HepG2 (cell line): ENCODE data around the gene ZNF844. TPM values are rescaled to one million over a fixed set of nuclear protein-coding genes. Genes with fewer than 3 reads are reported as not detected.

Experiments
- ATF4 ChIP-seq, 2 experiments: fragments of 450-650 bp in 1 of 2; sonication (generic) in 1 of 2; formaldehyde crosslinking; IDR thresholded peaks; 2 replicates each; pipeline versions ENCODE4 v1.5.0 to v1.8.0; 2020 to 2022; ENCODE audit warnings: mild to moderate bottlenecking in 1 of 2, missing genetic modification reagents in 1 of 2
- DBP ChIP-seq: sonication (generic); formaldehyde crosslinking; IDR thresholded peaks from 2 replicates; pipeline ENCODE4 v1.4.0; 2020; ENCODE audit warnings: missing genetic modification reagents; ENCODE audit errors: not compliant biosample characterization
- E2F1 ChIP-seq: sonication (generic); formaldehyde crosslinking; IDR thresholded peaks from 2 replicates; pipeline ENCODE4 v1.5.0; 2020; ENCODE audit warnings: missing genetic modification reagents
- GATAD2A ChIP-seq: IDR thresholded peaks from 2 replicates; pipeline ENCODE4 v1.6.1; 2016
- ISL2 ChIP-seq: sonication (generic); formaldehyde crosslinking; IDR thresholded peaks from 2 replicates; pipeline ENCODE4 v1.5.0; 2020; ENCODE audit warnings: missing genetic modification reagents
- KDM5A ChIP-seq: fragments of 200-600 bp; sonication (generic); IDR thresholded peaks from 2 replicates; pipeline ENCODE4 v1.7.0; 2018; ENCODE audit warnings: antibody characterized with exemption, mild to moderate bottlenecking, low read length, borderline replicate concordance
- KIAA2018 ChIP-seq: sonication (generic); formaldehyde crosslinking; IDR thresholded peaks from 2 replicates; pipeline ENCODE4 v1.5.0; 2020; ENCODE audit warnings: mild to moderate bottlenecking, missing genetic modification reagents, borderline replicate concordance
- ONECUT2 ChIP-seq: sonication (generic); formaldehyde crosslinking; IDR thresholded peaks from 2 replicates; pipeline ENCODE4 v1.4.0; 2020; ENCODE audit warnings: missing genetic modification reagents
- REPIN1 ChIP-seq: sonication (generic); formaldehyde crosslinking; IDR thresholded peaks from 2 replicates; pipeline ENCODE4 v1.8.0; 2022; ENCODE audit warnings: missing genetic modification reagents, low read depth, mild to moderate bottlenecking, borderline replicate concordance
- SOX13 ChIP-seq, 3 experiments: fragments of 450-650 bp in 1 of 3; sonication (generic) in 1 of 3; formaldehyde crosslinking in 1 of 3; IDR thresholded peaks in 2 of 3; conservative IDR thresholded peaks in 1 of 3; 2 replicates each; pipeline versions ENCODE4 v1.5.0 to v1.6.1; 2016 to 2020; ENCODE audit warnings: antibody characterized with exemption in 1 of 3, mild to moderate bottlenecking in 1 of 3, missing compliant biosample characterization in 1 of 3, missing genetic modification reagents in 1 of 3, moderate library complexity in 1 of 3
- STAG1 ChIP-seq: sonication (generic); formaldehyde crosslinking; IDR thresholded peaks from 2 replicates; pipeline ENCODE4 v1.4.0; 2020; ENCODE audit warnings: missing genetic modification reagents
- TAF1 ChIP-seq: sonication (generic); formaldehyde crosslinking; IDR thresholded peaks from 2 replicates; pipeline ENCODE4 v1.4.0; 2020; ENCODE audit warnings: missing genetic modification reagents
- ZFY ChIP-seq: sonication (generic); formaldehyde crosslinking; IDR thresholded peaks from 2 replicates; pipeline ENCODE4 v1.4.0; 2020; ENCODE audit warnings: missing genetic modification reagents
- ZNF605 ChIP-seq: sonication (generic); formaldehyde crosslinking; IDR thresholded peaks from 2 replicates; pipeline ENCODE4 v1.8.0; 2022; ENCODE audit warnings: mild to moderate bottlenecking, missing genetic modification reagents
- ZNF768 ChIP-seq: sonication (generic); formaldehyde crosslinking; IDR thresholded peaks from 2 replicates; pipeline ENCODE4 v1.4.0; 2020; ENCODE audit warnings: missing genetic modification reagents
- ZNF788 ChIP-seq: sonication (generic); formaldehyde crosslinking; IDR thresholded peaks from 2 replicates; pipeline ENCODE4 v1.5.0; 2020; ENCODE audit warnings: mild to moderate bottlenecking, missing genetic modification reagents, borderline replicate concordance
- polyA plus RNA-seq, 8 experiments: library from polyadenylated mRNA; depleted of rRNA in 3 of 8; stranded (reverse) in 7 of 8; unstranded in 1 of 8; fragments of >200 nt; fragmentation: Illumina TruSeq in 4 of 8; extraction: Trizol in 4 of 8; gene quantifications; 2 replicates each; pipeline versions ENCODE4 v1.2.1 to v1.2.3, GENCODE V29; 2011 to 2016; ENCODE audit warnings: low read depth in 4 of 8, missing spikeins in 1 of 8, mixed read lengths in 1 of 8; ENCODE audit not compliant: insufficient read depth in 1 of 8
- total RNA-seq, 5 experiments: library from RNA; depleted of rRNA; stranded (reverse); fragments of >200 nt; fragmentation: Illumina TruSeq; extraction: Trizol; gene quantifications; 2 replicates each; pipeline ENCODE4 v1.2.3, GENCODE V29; 2016; ENCODE audit warnings: low read depth in 1 of 5

The ZNF844 gene
- total and polyA plus RNA-seq, 2 of the 13 experiments (the other 11 are each of a cell fraction or from before 2014, with no cell fraction given): 1.0 to 3.2 TPM

- no peak for TF ChIP-seq KIAA2018
- TF ChIP-seq ISL2 (CRISPR knock-in tag): peak; percentile 63; the same call in 1 of the 2 replicates
- peak; percentile 41; the same call in 1 of the 2 replicates for TF ChIP-seq SOX13 (IDR thresholded peaks at IDR 0.05)
- peak in 1 of 2 experiments; percentile 32; a peak in 1 of 4 replicates for TF ChIP-seq SOX13 (CRISPR knock-in tag; conservative IDR thresholded peaks at IDR 0.05 in 1 of 2, IDR thresholded peaks at IDR 0.05 in 1 of 2)
- peak; percentile 84 for TF ChIP-seq ZNF768 (CRISPR knock-in tag)
- TF ChIP-seq GATAD2A: peak; percentile 67
- peak in 1 of 2 experiments; percentile 72; a peak in 2 of 4 replicates for TF ChIP-seq ATF4 (CRISPR knock-in tag; IDR thresholded peaks at IDR 0.05)
- TF ChIP-seq ZFY (CRISPR knock-in tag): peak; percentile 74
- peak; percentile 61 for TF ChIP-seq E2F1 (CRISPR knock-in tag)
- TF ChIP-seq STAG1 (CRISPR knock-in tag): 0 out of 2 replicates have a peak, but pooled peaks have one; percentile 16
- TF ChIP-seq REPIN1 (CRISPR knock-in tag): peak; percentile 75; the same call in 1 of the 2 replicates
- peak; percentile 67; the same call in 1 of the 2 replicates for TF ChIP-seq ZNF605 (CRISPR knock-in tag)
- TF ChIP-seq TAF1 (CRISPR knock-in tag): peak; percentile 100
- TF ChIP-seq DBP: peak; percentile 47
- no peak; the same call in 1 of the 2 replicates for TF ChIP-seq ONECUT2 (CRISPR knock-in tag)
- TF ChIP-seq KDM5A: peak; percentile 69; the same call in 1 of the 2 replicates
- TF ChIP-seq ZNF788 (CRISPR knock-in tag): peak; percentile 94; the same call in 1 of the 2 replicates
Measured at GRCh38 chr19:12052497-12053169, 11.9 kb upstream of the ZNF844 start, which contains the start of gene ZNF878 (continued).
